ENCODE data around the gene KNTC1. TPM values are rescaled to one million over a fixed set of nuclear protein-coding genes. Genes with fewer than 3 reads are reported as not detected.
"Not testable (repeated sequence)": the region's sequence is repeated elsewhere in the genome, so short reads cannot be mapped to it uniquely, and the experiment has no call there.

Gene KNTC1
- total and polyA plus RNA-seq, 7 experiments from 2014 or later: 4.0 to 102 (median 30.9) TPM

DNA sequence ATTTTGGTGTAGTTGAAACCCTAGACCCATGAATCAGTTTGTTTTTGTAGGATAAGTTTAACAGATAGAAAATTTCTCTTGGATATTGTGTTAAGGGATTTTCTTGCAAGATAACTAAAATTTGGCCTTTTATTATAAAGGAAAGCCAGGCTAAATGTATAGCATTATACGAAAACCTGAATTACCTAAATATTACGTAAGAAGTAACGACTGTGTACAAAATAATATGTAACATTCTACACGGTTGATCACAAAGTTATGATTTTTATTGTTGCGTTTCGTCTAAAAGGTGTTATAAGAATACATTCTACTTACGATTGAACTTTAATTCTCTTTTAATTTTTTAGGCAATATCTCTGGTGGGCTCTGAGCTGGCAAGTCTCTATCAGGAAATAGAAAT is 63.9 kb downstream of the KNTC1 start:
- Mint-ChIP-seq H3K27me3 (no peaks in the 10 kb centered on the region), H3K4me1 (peaks cover 0 to 4% (median 0%) of the 10 kb centered on the region in 7 donors), H3K4me3 (no peak overlapping the region), H3K9me3 (no peaks in the 10 kb centered on the region), H3K36me3 (peaks cover 3 to 18% (median 13%) of the 10 kb centered on the region in 5 donors), H3K27ac (no peak overlapping the region)
- CTCF ChIA-PET: no interaction called here
- no peak for ATAC-seq
- POLR2A ChIA-PET: no interaction called here
- Histone ChIP-seq H3K27me3 (ENCODE audit: control insufficient read depth in 2 of 2, insufficient read depth in 2 of 2, low read length in 2 of 2) (no peaks in the 10 kb centered on the region), H3K36me3 (ENCODE audit: control insufficient read depth in 2 of 3, insufficient read depth in 3 of 3, low read length in 3 of 3) (peaks cover 0 to 5% (median 4%) of the 10 kb centered on the region in 3 experiments), H3K4me3 (ENCODE audit: low read length) (no peak overlapping the region), H3K4me1 (ENCODE audit: control insufficient read depth in 2 of 2, insufficient read depth in 2 of 2, low read length in 2 of 2) (no peaks in the 10 kb centered on the region), H3K9me3 (ENCODE audit: control insufficient read depth in 2 of 3, low read length in 3 of 3) (no peaks in the 10 kb centered on the region), H3K27ac (ENCODE audit: low read depth, low read length) (no peak overlapping the region)
- intact Hi-C loops (cut with micrococcal nuclease): no loop called here
- DNase-seq: no peak

DNA sequence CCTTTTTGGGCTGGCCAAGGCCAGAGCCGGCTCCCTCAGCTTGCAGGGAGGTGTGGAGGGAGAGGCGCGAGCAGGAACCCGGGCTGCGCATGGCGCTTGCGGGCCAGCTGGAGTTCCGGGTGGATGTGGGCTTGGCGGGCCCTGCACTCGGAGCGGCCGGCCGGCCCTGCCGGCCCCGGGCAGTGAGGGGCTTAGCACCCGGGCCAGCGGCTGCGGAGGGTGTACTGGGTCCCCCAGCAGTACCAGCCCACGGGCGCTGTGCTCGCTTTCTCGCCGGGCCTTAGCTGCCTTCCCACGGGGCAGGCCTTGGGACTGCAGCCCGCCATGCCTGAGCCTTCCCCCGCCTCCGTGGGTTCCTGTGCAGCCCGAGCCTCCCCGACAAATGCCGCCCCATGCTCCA is 64.9 kb downstream of the KNTC1 start:
- H3K36me3 Mint-ChIP-seq: peaks cover 3 to 20% (median 13%) of the 10 kb centered on the region in 5 donors
- H3K27me3 Mint-ChIP-seq; H3K4me3 Mint-ChIP-seq; H3K27ac ChIP-seq (ENCODE audit: low read depth, low read length); H3K27me3 ChIP-seq (ENCODE audit: control insufficient read depth in 2 of 2, insufficient read depth in 2 of 2, low read length in 2 of 2); H3K4me1 Mint-ChIP-seq; H3K9me3 Mint-ChIP-seq; H3K4me1 ChIP-seq (ENCODE audit: control insufficient read depth in 2 of 2, insufficient read depth in 2 of 2, low read length in 2 of 2); ATAC-seq; POLR2A ChIA-PET; H3K36me3 ChIP-seq (ENCODE audit: control insufficient read depth in 2 of 3, insufficient read depth in 3 of 3, low read length in 3 of 3); H3K4me3 ChIP-seq (ENCODE audit: low read length); H3K9me3 ChIP-seq (ENCODE audit: control insufficient read depth in 2 of 3, low read length in 3 of 3); H3K27ac Mint-ChIP-seq; intact Hi-C loops (cut with micrococcal nuclease); DNase-seq: not testable (repeated sequence)
- CTCF ChIA-PET: interaction anchor here (0.7 kb wide), 1 partner anchor 593 kb away, joined by 3 read pairs; no protein-coding TSS in a partner anchor

DNA sequence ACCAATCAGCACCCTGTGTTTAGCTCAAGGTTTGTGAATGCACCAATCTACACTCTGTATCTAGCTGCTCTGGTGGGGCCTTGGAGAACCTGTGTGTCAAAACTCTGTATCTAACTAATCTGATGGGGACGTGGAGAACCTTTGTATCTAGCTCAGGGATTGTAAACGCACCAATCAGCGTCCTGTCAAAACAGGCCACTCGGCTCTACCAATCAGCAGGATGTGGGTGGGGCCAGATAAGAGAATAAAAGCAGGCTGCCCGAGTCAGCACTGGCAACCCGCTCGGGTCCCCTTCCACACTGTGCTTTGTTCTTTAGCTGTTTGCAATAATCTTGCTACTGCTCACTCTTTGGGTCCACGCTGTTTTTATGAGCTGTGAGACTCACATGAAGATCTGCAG is 65.5 kb downstream of the KNTC1 start:
- H3K27me3 Mint-ChIP-seq; H3K9me3 Mint-ChIP-seq; H3K4me1 ChIP-seq (ENCODE audit: control insufficient read depth in 2 of 2, insufficient read depth in 2 of 2, low read length in 2 of 2); DNase-seq; H3K27me3 ChIP-seq (ENCODE audit: control insufficient read depth in 2 of 2, insufficient read depth in 2 of 2, low read length in 2 of 2); POLR2A ChIA-PET; intact Hi-C loops (cut with micrococcal nuclease); H3K4me1 Mint-ChIP-seq; H3K4me3 ChIP-seq (ENCODE audit: low read length); H3K4me3 Mint-ChIP-seq; H3K9me3 ChIP-seq (ENCODE audit: control insufficient read depth in 2 of 3, low read length in 3 of 3); CTCF ChIA-PET; H3K27ac ChIP-seq (ENCODE audit: low read depth, low read length); ATAC-seq; H3K36me3 ChIP-seq (ENCODE audit: control insufficient read depth in 2 of 3, insufficient read depth in 3 of 3, low read length in 3 of 3): not testable (repeated sequence)
- Mint-ChIP-seq H3K27ac (peak overlapping the region in 1 of 9 donors; percentile 70), H3K36me3 (peaks cover 3 to 20% (median 13%) of the 10 kb centered on the region in 5 donors)

DNA sequence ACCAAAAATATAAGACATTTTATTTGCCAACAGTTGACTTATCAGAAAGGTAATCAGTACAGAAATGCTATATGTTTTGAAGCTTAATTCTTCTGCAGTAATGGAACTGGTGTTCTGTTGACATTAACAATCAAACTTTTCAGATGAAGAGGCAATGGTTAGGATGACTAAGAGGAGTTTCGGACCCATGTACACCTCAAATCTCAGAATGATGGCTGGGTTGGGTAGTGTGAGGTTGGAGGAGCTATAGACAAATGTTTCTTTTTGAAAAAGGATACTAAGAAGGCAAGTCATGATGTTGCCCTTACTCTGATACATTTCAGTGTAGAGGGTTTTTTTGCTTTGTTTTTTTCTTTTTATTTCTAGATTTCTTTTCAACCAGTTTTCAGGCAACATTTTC is 66.9 kb downstream of the KNTC1 start:
- intact Hi-C loops (cut with micrococcal nuclease): no loop called here
- H3K4me1 ChIP-seq (ENCODE audit: control insufficient read depth in 2 of 2, insufficient read depth in 2 of 2, low read length in 2 of 2): no peaks in the 10 kb centered on the region

DNA sequence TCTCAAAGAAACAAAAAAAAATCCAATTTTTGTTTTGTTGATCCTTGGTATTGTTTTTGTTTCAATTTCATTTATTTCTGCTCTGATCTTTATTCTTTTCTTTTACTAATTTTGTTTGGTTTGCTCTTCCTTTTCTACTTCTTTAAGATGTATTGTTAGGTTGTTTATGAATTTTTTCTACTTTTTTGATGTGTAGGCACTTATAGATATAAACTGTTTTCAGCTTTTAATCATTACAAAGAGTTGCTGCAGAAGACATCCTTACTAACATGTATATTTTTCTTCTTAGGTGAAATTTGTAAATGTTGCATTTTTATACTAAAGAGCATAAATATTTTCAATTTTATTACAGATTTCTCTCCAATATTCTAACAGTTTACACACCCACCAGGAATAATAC is 69.8 kb downstream of the KNTC1 start:
- Mint-ChIP-seq H3K36me3 (peaks cover 0 to 16% (median 8%) of the 10 kb centered on the region in 5 donors), H3K27me3 (no peaks in the 10 kb centered on the region), H3K4me3 (no peak overlapping the region), H3K27ac (peak overlapping the region in 2 of 9 donors; percentile 51 to 70), H3K4me1 (peaks cover 0 to 8% (median 0%) of the 10 kb centered on the region in 7 donors), H3K9me3 (no peaks in the 10 kb centered on the region)
- Histone ChIP-seq H3K4me3 (ENCODE audit: low read length) (no peak overlapping the region), H3K36me3 (ENCODE audit: control insufficient read depth in 2 of 3, insufficient read depth in 3 of 3, low read length in 3 of 3) (peaks cover 0 to 4% (median 0%) of the 10 kb centered on the region in 3 experiments), H3K9me3 (ENCODE audit: control insufficient read depth in 2 of 3, low read length in 3 of 3) (no peaks in the 10 kb centered on the region), H3K27ac (ENCODE audit: low read depth, low read length) (no peak overlapping the region), H3K27me3 (ENCODE audit: control insufficient read depth in 2 of 2, insufficient read depth in 2 of 2, low read length in 2 of 2) (no peaks in the 10 kb centered on the region), H3K4me1 (ENCODE audit: control insufficient read depth in 2 of 2, insufficient read depth in 2 of 2, low read length in 2 of 2) (no peaks in the 10 kb centered on the region)
- CTCF ChIA-PET: no interaction called here
- no peak for ATAC-seq
- intact Hi-C loops (cut with micrococcal nuclease): no loop called here
- no peak for DNase-seq
- POLR2A ChIA-PET: interaction anchor here (0.7 kb wide), 1 partner anchor 361 kb away, joined by 3 read pairs; no protein-coding TSS in a partner anchor

More for the DNA sequence above, 66.9 kb downstream of the KNTC1 start:
- H3K27ac Mint-ChIP-seq: peak overlapping the region in 1 of 9 donors; percentile 50
- peaks cover 0 to 9% (median 0%) of the 10 kb centered on the region in 3 experiments for H3K36me3 ChIP-seq (ENCODE audit: control insufficient read depth in 2 of 3, insufficient read depth in 3 of 3, low read length in 3 of 3)
- no peak overlapping the region for H3K27ac ChIP-seq (ENCODE audit: low read depth, low read length)
- H3K9me3 Mint-ChIP-seq: no peaks in the 10 kb centered on the region
- no peaks in the 10 kb centered on the region for H3K9me3 ChIP-seq (ENCODE audit: control insufficient read depth in 2 of 3, low read length in 3 of 3)
- ATAC-seq (no peak), DNase-seq (no peak)
- peaks cover 3 to 24% (median 13%) of the 10 kb centered on the region in 5 donors for H3K36me3 Mint-ChIP-seq
- no peaks in the 10 kb centered on the region for H3K27me3 ChIP-seq (ENCODE audit: control insufficient read depth in 2 of 2, insufficient read depth in 2 of 2, low read length in 2 of 2)
- no peak overlapping the region for H3K4me3 ChIP-seq (ENCODE audit: low read length)
- no peaks in the 10 kb centered on the region for H3K27me3 Mint-ChIP-seq
- ChIA-PET CTCF (no interaction called here), POLR2A (no interaction called here)
- H3K4me1 Mint-ChIP-seq: peaks cover 0 to 8% (median 0%) of the 10 kb centered on the region in 7 donors
- H3K4me3 Mint-ChIP-seq: no peak overlapping the region

DNA sequence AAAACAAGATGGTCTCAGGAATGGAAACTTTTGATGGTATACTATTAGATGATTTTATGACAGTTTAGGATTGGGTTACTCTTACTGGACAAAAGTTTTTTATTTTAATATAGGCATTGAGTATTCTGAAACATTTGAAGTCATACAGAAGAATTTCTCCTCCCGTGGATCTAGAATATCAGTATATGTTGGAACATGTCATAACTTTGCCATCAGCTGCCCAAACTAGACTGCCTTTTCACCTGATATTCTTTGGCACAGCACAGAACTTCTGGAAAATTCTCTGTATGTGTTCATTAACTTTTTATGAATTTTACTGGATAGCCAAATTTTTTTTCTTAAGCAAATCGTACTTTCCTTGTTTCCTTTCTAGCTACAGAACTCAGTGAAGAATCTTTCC is 75.4 kb downstream of the KNTC1 start:
- H3K27ac ChIP-seq (ENCODE audit: low read depth, low read length): no peak overlapping the region
- H3K4me3 ChIP-seq (ENCODE audit: low read length): no peak overlapping the region
- no peaks in the 10 kb centered on the region for H3K9me3 Mint-ChIP-seq
- peaks cover 0 to 27% (median 15%) of the 10 kb centered on the region in 5 donors for H3K36me3 Mint-ChIP-seq
- CTCF ChIA-PET: interaction anchor here (0.6 kb wide), 1 partner anchor 131 kb away, joined by 5 read pairs; no protein-coding TSS in a partner anchor
- DNase-seq (no peak), ATAC-seq (no peak)
- H3K4me3 Mint-ChIP-seq: no peak overlapping the region
- peaks cover 0 to 2% (median 0%) of the 10 kb centered on the region in 7 donors for H3K4me1 Mint-ChIP-seq
- POLR2A ChIA-PET: no interaction called here
- H3K9me3 ChIP-seq (ENCODE audit: control insufficient read depth in 2 of 3, low read length in 3 of 3): no peaks in the 10 kb centered on the region
- H3K4me1 ChIP-seq (ENCODE audit: control insufficient read depth in 2 of 2, insufficient read depth in 2 of 2, low read length in 2 of 2): no peaks in the 10 kb centered on the region
- H3K36me3 ChIP-seq (ENCODE audit: control insufficient read depth in 2 of 3, insufficient read depth in 3 of 3, low read length in 3 of 3): peaks cover 0 to 11% (median 3%) of the 10 kb centered on the region in 3 experiments
- no peak overlapping the region for H3K27ac Mint-ChIP-seq
- intact Hi-C loops (cut with micrococcal nuclease): no loop called here
- H3K27me3 Mint-ChIP-seq: no peaks in the 10 kb centered on the region
- H3K27me3 ChIP-seq (ENCODE audit: control insufficient read depth in 2 of 2, insufficient read depth in 2 of 2, low read length in 2 of 2): no peaks in the 10 kb centered on the region

DNA sequence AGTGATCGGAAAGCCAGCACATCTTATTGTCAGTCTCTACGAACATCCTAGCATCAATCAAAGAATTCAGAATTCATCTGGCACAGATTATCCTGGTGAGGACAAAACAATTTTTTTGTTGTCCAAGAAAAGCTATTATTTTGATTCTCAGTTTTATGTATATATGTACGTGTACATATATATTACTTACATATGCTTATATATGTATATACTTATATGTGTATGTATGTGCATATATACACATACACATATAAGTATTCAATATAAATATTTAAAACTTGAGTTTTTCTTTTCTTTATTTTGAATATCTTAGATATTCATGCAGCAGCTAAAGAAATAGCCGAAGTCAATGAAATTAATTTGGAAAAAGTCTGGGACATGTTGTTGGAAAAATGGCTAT is 77.9 kb downstream of the KNTC1 start:
- ChIA-PET CTCF (no interaction called here), POLR2A (no interaction called here)
- H3K27ac ChIP-seq (ENCODE audit: low read depth, low read length): no peak overlapping the region
- H3K27me3 ChIP-seq (ENCODE audit: control insufficient read depth in 2 of 2, insufficient read depth in 2 of 2, low read length in 2 of 2): no peaks in the 10 kb centered on the region
- no peaks in the 10 kb centered on the region for H3K4me1 Mint-ChIP-seq
- no peak overlapping the region for H3K4me3 ChIP-seq (ENCODE audit: low read length)
- peaks cover 0 to 13% (median 3%) of the 10 kb centered on the region in 3 experiments for H3K36me3 ChIP-seq (ENCODE audit: control insufficient read depth in 2 of 3, insufficient read depth in 3 of 3, low read length in 3 of 3)
- H3K27ac Mint-ChIP-seq: no peak overlapping the region
- no peak overlapping the region for H3K4me3 Mint-ChIP-seq
- ATAC-seq (no peak), DNase-seq (no peak)
- intact Hi-C loops (cut with micrococcal nuclease): no loop called here
- H3K9me3 Mint-ChIP-seq: no peaks in the 10 kb centered on the region
- no peaks in the 10 kb centered on the region for H3K4me1 ChIP-seq (ENCODE audit: control insufficient read depth in 2 of 2, insufficient read depth in 2 of 2, low read length in 2 of 2)
- H3K27me3 Mint-ChIP-seq: no peaks in the 10 kb centered on the region
- H3K9me3 ChIP-seq (ENCODE audit: control insufficient read depth in 2 of 3, low read length in 3 of 3): no peaks in the 10 kb centered on the region
- H3K36me3 Mint-ChIP-seq: peaks cover 0 to 28% (median 11%) of the 10 kb centered on the region in 5 donors
